GM19452 (cell line): Measurements from ENCODE around the gene COQ8B.
A peak's percentile ranks its signal among the peaks of the same experiment; 100 is the strongest.
"Not testable (repeated sequence)": the region's sequence is repeated elsewhere in the genome, so short reads cannot be mapped to it uniquely, and the experiment has no call there.

Experiments used
- ATAC-seq: cut with Tn5 transposase; IDR thresholded peaks from one replicate; pipeline ENCODE4 v1.9.1; 2021; ENCODE audit not compliant: unreplicated experiment

The COQ8B gene

GRCh38 chr19:40716482-40717324 lies at the start of gene COQ8B, which contains the start of gene ITPKC:
COQ8B (minus strand) TSS chr19:40716886; CDS start chr19:40714632, 2,254 bp downstream.
ITPKC (plus strand) TSS chr19:40717112; CDS start chr19:40717136, 24 bp downstream.
- ATAC-seq: peak; percentile 61

- not testable (repeated sequence) for ATAC-seq
Observed at GRCh38 chr19:40766385-40766784, 49.7 kb upstream of the COQ8B start.

- ATAC-seq: no peak
Observed at GRCh38 chr19:40763963-40764362, 47.3 kb upstream of the COQ8B start.

- no peak for ATAC-seq
Observed at GRCh38 chr19:40763526-40763925, 46.8 kb upstream of the COQ8B start.

GRCh38 chr19:40762754-40763470 lies 46.2 kb upstream of the COQ8B start:
- no peak for ATAC-seq

GRCh38 chr19:40759352-40759751 lies 42.7 kb upstream of the COQ8B start:
- ATAC-seq: no peak

- no peak for ATAC-seq
Observed at GRCh38 chr19:40758491-40758890, 41.8 kb upstream of the COQ8B start.

GRCh38 chr19:40756502-40757110 lies 39.9 kb upstream of the COQ8B start:
- no peak for ATAC-seq

GRCh38 chr19:40755791-40756190 lies 39.1 kb upstream of the COQ8B start:
- no peak for ATAC-seq

GRCh38 chr19:40755248-40755624 lies 38.5 kb upstream of the COQ8B start:
- ATAC-seq: no peak

GRCh38 chr19:40754611-40755247 lies 38.0 kb upstream of the COQ8B start:
- ATAC-seq: no peak

GRCh38 chr19:40752257-40752781 lies 35.6 kb upstream of the COQ8B start:
- no peak for ATAC-seq

- ATAC-seq: peak; percentile 54
Observed at GRCh38 chr19:40750874-40751537, 34.3 kb upstream of the COQ8B start, which contains the start of gene SNRPA. SNRPA (plus strand) TSS chr19:40751203; CDS start chr19:40751409, 206 bp downstream.

GRCh38 chr19:40750058-40750873 lies 33.6 kb upstream of the COQ8B start, which contains the start of gene ACTMAP:
ACTMAP (minus strand) TSS chr19:40750477; CDS start chr19:40749803, 674 bp downstream.
- peak; percentile 79 for ATAC-seq

- no peak for ATAC-seq
Observed at GRCh38 chr19:40747536-40747935, 30.9 kb upstream of the COQ8B start.

GRCh38 chr19:40745402-40745780 lies 28.7 kb upstream of the COQ8B start:
- no peak for ATAC-seq

- ATAC-seq: no peak
Observed at GRCh38 chr19:40744554-40745401, 28.1 kb upstream of the COQ8B start.

- ATAC-seq: no peak
Observed at GRCh38 chr19:40743926-40744325, 27.2 kb upstream of the COQ8B start.
